AG04450 (cell line): ENCODE results near the gene SIRPG. TPM values are rescaled to one million over a fixed set of nuclear protein-coding genes. Genes with fewer than 3 reads are reported as not detected.
"Not testable (repeated sequence)": the region's sequence is repeated elsewhere in the genome, so short reads cannot be mapped to it uniquely, and the experiment has no call there.

Source experiments
- CTCF ChIA-PET: fragments of 300-600, 350-600 bp; formaldehyde crosslinking; extraction: SDS; loops from one replicate; lab custom pipeline; 2022; ENCODE audit warnings: antibody characterized with exemption, inconsistent platforms; lab: Charles Lee
- POLR2A ChIA-PET: fragments of 350-600 bp; formaldehyde crosslinking; extraction: SDS; loops from one replicate; lab custom pipeline; 2021; ENCODE audit warnings: antibody characterized with exemption, inconsistent platforms; lab: Yijun Ruan, JAX
- DNase-seq: peaks from one replicate; pipeline ENCODE4 v3.0.0-alpha.2; 2011; ENCODE audit warnings: low read depth, low spot score
- H3K27ac ChIP-seq: one replicate; pipeline ENCODE4 v1.5.1; 2012; ENCODE audit warnings: low read depth, low read length, control low read depth
- H3K27me3 ChIP-seq: one replicate; pipeline ENCODE4 v1.6.0; 2012; ENCODE audit warnings: low read length; ENCODE audit not compliant: control insufficient read depth, insufficient read depth
- H3K4me3 ChIP-seq: 2 replicates; pipeline ENCODE4 v1.5.1; 2011; ENCODE audit warnings: mild to moderate bottlenecking, low read depth, low read length, control low read depth
- H3K9me3 ChIP-seq: 2 replicates; pipeline ENCODE4 v1.5.1; 2012; ENCODE audit warnings: low read length; ENCODE audit not compliant: control insufficient read depth, insufficient read depth
- polyA minus RNA-seq: library from RNA; depleted of rRNA, polyadenylated mRNA; stranded (reverse); fragments of >200 nt; gene quantifications from 2 replicates; pipeline ENCODE4 v1.2.3, GENCODE V29; 2011; rRNA and poly(A)+ RNA removed
- polyA plus RNA-seq: library from polyadenylated mRNA; depleted of rRNA; stranded (reverse); fragments of >200 nt; gene quantifications from 2 replicates; pipeline ENCODE4 v1.2.3, GENCODE V29; 2011; rRNA removed
- TF ChIP-seq, protein P1 (sequence below): IDR thresholded peaks from 2 replicates; pipeline ENCODE4 v1.5.1; 2011; ENCODE audit warnings: low read depth, low read length, control low read depth, inconsistent platforms

SIRPG gene
- not detected in 2 replicates for polyA plus RNA-seq
- not detected in 2 replicates for polyA minus RNA-seq

DNA sequence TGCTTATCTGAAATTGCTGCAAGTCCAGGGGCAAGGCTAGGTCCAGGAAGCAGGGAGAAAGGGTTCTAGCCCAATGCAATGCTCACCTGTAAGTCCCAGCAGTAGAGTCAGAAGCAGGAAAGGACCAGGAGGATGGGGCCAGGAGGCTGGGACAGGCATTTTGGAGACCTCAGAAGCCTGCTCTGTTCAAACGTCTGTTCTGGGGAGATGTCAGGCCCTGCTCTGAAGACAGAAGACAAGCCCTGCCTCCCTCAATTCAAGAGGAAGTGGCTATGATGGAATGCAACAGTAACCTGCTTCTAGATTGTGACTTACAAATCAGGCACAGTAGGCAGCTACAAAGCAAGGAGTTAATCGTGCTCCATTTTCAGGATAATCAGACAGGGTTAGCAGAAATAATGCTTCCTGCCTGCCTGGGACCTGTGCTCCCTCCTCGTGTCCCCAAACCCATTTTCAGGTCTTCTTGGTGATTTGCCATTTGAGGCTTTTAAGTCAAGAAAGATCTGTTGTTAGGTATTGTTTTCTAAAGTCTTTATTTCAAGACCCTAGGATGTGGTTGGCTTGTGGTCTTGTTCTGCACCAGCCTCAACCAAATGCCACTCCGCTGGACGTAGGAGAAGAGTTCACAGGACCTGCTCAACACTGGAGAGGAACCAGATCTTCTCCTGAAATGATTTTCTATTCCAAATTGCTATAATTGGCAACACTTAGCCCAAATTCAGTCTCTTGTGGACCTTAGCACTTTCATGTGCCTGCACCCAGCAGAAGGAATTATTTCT lies at the start of gene SIRPG:
TSS of gene SIRPG (minus strand) at position 224 of the 779 bp plus-strand sequence. CDS start at position 159, 65 bp downstream.
- Histone ChIP-seq H3K27ac (no peak within 1 kb of the TSS), H3K4me3 (no peak within 1 kb of the TSS), H3K9me3 (no peaks in the 10 kb centered on the region), H3K27me3 (peaks cover 5% of the 10 kb centered on the region)
- no peak for DNase-seq
- ChIA-PET CTCF (no interaction called here), POLR2A (no interaction called here)
- TF ChIP-seq, protein P1, sequence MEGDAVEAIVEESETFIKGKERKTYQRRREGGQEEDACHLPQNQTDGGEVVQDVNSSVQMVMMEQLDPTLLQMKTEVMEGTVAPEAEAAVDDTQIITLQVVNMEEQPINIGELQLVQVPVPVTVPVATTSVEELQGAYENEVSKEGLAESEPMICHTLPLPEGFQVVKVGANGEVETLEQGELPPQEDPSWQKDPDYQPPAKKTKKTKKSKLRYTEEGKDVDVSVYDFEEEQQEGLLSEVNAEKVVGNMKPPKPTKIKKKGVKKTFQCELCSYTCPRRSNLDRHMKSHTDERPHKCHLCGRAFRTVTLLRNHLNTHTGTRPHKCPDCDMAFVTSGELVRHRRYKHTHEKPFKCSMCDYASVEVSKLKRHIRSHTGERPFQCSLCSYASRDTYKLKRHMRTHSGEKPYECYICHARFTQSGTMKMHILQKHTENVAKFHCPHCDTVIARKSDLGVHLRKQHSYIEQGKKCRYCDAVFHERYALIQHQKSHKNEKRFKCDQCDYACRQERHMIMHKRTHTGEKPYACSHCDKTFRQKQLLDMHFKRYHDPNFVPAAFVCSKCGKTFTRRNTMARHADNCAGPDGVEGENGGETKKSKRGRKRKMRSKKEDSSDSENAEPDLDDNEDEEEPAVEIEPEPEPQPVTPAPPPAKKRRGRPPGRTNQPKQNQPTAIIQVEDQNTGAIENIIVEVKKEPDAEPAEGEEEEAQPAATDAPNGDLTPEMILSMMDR = no peak

DNA sequence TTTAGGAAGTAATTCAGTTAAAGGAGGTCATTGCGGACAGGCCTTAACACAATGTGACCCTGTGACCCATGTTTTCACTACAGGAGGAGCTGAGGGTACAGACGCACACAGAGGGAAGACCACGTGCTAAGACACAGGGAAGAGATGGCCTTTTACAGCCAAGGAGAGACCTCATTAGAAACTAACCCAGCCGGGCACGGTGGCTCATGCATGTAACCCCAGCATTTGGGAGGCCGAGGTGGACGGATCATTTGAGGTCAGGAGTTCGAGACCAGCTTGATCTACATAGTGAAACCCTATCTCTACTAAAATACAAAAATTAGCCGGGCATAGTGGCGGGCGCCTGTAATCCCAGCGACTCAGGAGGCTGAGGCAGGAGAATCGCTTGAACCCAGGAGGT lies 49.3 kb upstream of the SIRPG start:
- POLR2A ChIA-PET, CTCF ChIA-PET, H3K27me3 ChIP-seq: not testable (repeated sequence)

DNA sequence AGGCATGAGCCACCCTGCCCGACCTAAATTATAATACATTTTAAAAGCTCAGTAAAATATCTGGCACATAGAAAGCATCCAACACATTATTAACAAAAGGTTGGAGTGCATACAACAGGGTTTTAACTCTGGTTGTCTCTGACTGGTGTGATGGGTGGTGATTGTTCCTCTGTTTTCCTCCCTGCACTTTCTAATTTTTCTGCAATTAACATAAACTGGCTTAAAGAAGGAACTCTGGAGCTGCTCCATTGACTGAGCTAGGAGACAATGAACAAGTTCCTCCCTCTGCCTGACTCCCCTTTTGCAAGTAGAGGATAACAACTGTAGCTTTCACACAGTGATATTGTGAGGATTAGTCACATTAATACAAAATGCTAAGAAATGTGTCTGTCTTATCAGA lies 48.5 kb upstream of the SIRPG start:
- CTCF ChIA-PET = no interaction called here
- POLR2A ChIA-PET = no interaction called here
- TF ChIP-seq, protein P1 = no peak

More for the DNA sequence above, 49.3 kb upstream of the SIRPG start:
- H3K4me3 ChIP-seq, DNase-seq, H3K9me3 ChIP-seq, H3K27ac ChIP-seq: not testable (repeated sequence)

DNA sequence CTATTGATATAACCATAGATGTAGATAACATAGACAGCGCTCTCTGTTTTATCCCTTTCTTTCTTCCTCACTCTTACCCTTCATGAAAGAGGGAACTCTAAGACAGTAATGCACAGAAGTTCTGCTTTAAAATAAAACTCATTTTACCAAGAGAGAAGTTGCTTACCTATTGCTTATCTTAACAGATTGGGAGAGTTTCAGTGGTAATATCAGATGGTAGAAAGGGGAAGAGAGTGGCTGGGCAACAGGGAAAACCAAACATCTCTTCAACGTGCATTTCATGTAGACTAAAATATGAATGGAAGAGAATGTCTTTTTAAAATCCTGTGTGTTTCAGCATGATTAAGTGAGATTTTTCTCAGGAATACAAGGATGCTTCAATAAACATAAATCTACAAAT lies 45.3 kb upstream of the SIRPG start:
- CTCF ChIA-PET = interaction anchor here (0.6 kb wide), 1 partner anchor 49 kb away, joined by 3 read pairs; no protein-coding TSS in a partner anchor
- H3K27me3 ChIP-seq = no peaks in the 10 kb centered on the region

More for the DNA sequence above, 48.5 kb upstream of the SIRPG start:
- Histone ChIP-seq H3K4me3 (no peak overlapping the region), H3K27me3 (no peaks in the 10 kb centered on the region), H3K27ac (no peak overlapping the region), H3K9me3 (no peaks in the 10 kb centered on the region)
- DNase-seq = no peak

DNA sequence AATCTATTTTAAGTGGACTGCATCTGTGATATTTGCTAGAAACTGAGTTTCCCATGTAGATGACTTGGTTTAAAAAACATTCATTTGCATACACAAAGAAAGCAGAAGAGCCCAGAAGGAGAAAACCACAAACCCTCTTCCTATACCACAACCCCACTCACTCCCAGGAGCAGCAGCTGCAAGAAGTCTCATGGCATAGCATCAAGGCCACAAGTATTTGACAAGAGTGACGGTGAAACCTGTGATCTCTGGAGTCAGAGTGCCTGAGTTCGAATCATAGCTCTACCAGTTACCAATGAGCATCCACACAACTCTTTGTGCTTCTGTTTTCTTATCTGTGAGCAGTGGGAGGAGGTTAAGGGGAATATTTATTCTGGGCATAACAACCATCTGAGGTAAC lies 44.7 kb upstream of the SIRPG start:
- POLR2A ChIA-PET = no interaction called here
- Histone ChIP-seq H3K27ac (no peak overlapping the region), H3K9me3 (no peaks in the 10 kb centered on the region), H3K27me3 (peaks cover 1% of the 10 kb centered on the region), H3K4me3 (no peak overlapping the region)
- no peak for DNase-seq
- TF ChIP-seq, protein P1 = no peak
- CTCF ChIA-PET = no interaction called here

More for the DNA sequence above, 45.3 kb upstream of the SIRPG start:
- no peak overlapping the region for H3K4me3 ChIP-seq
- POLR2A ChIA-PET = no interaction called here
- no peak overlapping the region for H3K27ac ChIP-seq
- no peak for DNase-seq
- TF ChIP-seq, protein P1 = no peak
- H3K9me3 ChIP-seq = no peaks in the 10 kb centered on the region
